A549 (cell line): ENCODE data around the gene HEYL.

Experiments
- HOXA7 ChIP-seq: fragments of 250-450 bp; sonication (Bioruptor Pico); IDR thresholded peaks from 2 replicates; pipeline ENCODE4 v1.5.0; 2020; ENCODE audit warnings: mild to moderate bottlenecking, moderate library complexity
- JUNB ChIP-seq: fragments of >200 bp; sonication (Bioruptor Twin); formaldehyde crosslinking; IDR thresholded peaks from 2 replicates; pipeline ENCODE4 v1.6.1; 2016
- MAZ ChIP-seq: fragments of 150-350 bp; IDR thresholded peaks from 2 replicates; pipeline ENCODE4 v1.6.1; 2014; ENCODE audit warnings: antibody characterized with exemption, low read depth, low read length, borderline replicate concordance
- RFX5 ChIP-seq: fragments of 450-650 bp; IDR thresholded peaks from 2 replicates; pipeline ENCODE4 v1.7.1; 2014; ENCODE audit warnings: antibody characterized with exemption, mild to moderate bottlenecking, moderate library complexity
- TFCP2L1 ChIP-seq: fragments of 250-450 bp; sonication (Bioruptor Pico); IDR thresholded peaks from 2 replicates; pipeline ENCODE4 v1.5.0; 2021; ENCODE audit warnings: mild to moderate bottlenecking
- TP53 ChIP-seq: fragments of 250-450 bp; sonication (Bioruptor Pico); IDR thresholded peaks from 2 replicates; pipeline ENCODE4 v1.5.0; 2021; ENCODE audit warnings: mild to moderate bottlenecking, moderate library complexity
- TF ChIP-seq, protein P1 (sequence below): fragments of >200 bp; sonication (Bioruptor Twin); formaldehyde crosslinking; IDR thresholded peaks from 3 replicates; pipeline ENCODE4 v1.5.1; 2016

DNA sequence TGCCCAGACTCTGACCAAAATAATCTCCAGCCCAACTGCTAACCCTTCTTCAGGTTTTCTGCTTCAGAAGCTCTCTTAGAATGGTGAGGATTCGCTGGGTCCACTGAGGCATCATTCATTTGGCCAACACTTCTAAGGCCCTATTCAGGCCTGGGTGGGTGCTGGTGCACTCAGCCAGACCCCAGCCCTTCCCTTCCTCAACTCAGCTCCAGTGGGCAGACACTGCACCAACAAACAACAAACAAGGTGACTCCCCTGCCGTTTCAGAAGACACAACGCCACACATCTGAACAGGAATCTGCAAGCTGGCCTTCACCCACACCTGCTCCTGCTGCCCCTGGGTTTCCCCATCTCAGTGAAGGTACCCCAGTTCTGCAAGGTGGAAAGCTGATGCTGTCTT, 6.0 kb downstream of the HEYL start:
- TF ChIP-seq MAZ: no peak
- no peak for TF ChIP-seq HOXA7 (CRISPR knock-in tag)
- no peak for TF ChIP-seq RFX5
- no peak for TF ChIP-seq TFCP2L1 (CRISPR knock-in tag)
- no peak for TF ChIP-seq JUNB
- no peak for TF ChIP-seq TP53 (CRISPR knock-in tag)
- TF ChIP-seq, protein P1, sequence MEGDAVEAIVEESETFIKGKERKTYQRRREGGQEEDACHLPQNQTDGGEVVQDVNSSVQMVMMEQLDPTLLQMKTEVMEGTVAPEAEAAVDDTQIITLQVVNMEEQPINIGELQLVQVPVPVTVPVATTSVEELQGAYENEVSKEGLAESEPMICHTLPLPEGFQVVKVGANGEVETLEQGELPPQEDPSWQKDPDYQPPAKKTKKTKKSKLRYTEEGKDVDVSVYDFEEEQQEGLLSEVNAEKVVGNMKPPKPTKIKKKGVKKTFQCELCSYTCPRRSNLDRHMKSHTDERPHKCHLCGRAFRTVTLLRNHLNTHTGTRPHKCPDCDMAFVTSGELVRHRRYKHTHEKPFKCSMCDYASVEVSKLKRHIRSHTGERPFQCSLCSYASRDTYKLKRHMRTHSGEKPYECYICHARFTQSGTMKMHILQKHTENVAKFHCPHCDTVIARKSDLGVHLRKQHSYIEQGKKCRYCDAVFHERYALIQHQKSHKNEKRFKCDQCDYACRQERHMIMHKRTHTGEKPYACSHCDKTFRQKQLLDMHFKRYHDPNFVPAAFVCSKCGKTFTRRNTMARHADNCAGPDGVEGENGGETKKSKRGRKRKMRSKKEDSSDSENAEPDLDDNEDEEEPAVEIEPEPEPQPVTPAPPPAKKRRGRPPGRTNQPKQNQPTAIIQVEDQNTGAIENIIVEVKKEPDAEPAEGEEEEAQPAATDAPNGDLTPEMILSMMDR: no peak
